HCT116 (cell line): Measurements from ENCODE around the gene GPRIN1. TPM values are rescaled to one million over a fixed set of nuclear protein-coding genes. Genes with fewer than 3 reads are reported as not detected.

Source experiments
- ATAC-seq: fragments of 200-7000 bp; cut with Tn5 transposase; 2 replicates; pipeline ENCODE4 v1.9.1; 2020; ENCODE audit warnings: mild to moderate bottlenecking, moderate library complexity
- BruUV-seq: library from RNA; stranded (reverse); fragments of 400-500 nt; replicated peaks from 2 replicates; lab custom pipeline; 2021; lab: Mats Ljungman, UMichigan
- CTCF ChIA-PET: fragments of 300-600 bp; sonication (Branson Sonifier 250); formaldehyde crosslinking; loops from one replicate; lab custom pipeline; 2021; ENCODE audit warnings: antibody characterized with exemption; lab: Charles Lee
- POLR2A ChIA-PET: fragments of 300-600, 350-600 bp; sonication (Branson Sonifier 250); formaldehyde crosslinking; loops from one replicate; lab custom pipeline; 2021; ENCODE audit warnings: antibody characterized with exemption; lab: Charles Lee
- RAD21 ChIA-PET, 2 experiments: fragments of 300-600 bp; sonication (Branson Sonifier 250); formaldehyde crosslinking; loops; one replicate each; lab custom pipeline; 2023; ENCODE audit warnings: low total read pairs in 2 of 2; ENCODE audit not compliant: uncharacterized antibody in 2 of 2, unreplicated experiment in 2 of 2, low non-redundant PET in 1 of 2; lab: Charles Lee
- DNase-seq: peaks from one replicate; pipeline ENCODE4 v3.0.0-alpha.2; 2010; ENCODE audit warnings: low read depth, low spot score
- H2AFZ ChIP-seq: fragments of 200-600 bp; shearing (Covaris generic), sonication (generic); 2 replicates; pipeline ENCODE4 v1.6.1; 2017; ENCODE audit warnings: low read depth, mixed run types, mixed read lengths, antibody characterized with exemption, low read length; ENCODE audit not compliant: poor library complexity, severe bottlenecking
- H3K27ac ChIP-seq: 2 replicates; pipeline ENCODE4 v1.5.1; 2012; ENCODE audit warnings: low read depth, low read length
- H3K27me3 ChIP-seq: fragments of 200-600 bp; sonication (generic); 2 replicates; pipeline ENCODE4 v1.6.1; 2016; ENCODE audit warnings: mixed run types, low read length, mixed read lengths; ENCODE audit not compliant: insufficient read depth
- H3K36me3 ChIP-seq, 2 experiments: fragments of 200-500 bp in 1 of 2; fragments of 200-600 bp in 1 of 2; sonication (Bioruptor generic) in 1 of 2; sonication (generic) in 1 of 2; 2 replicates each; pipeline versions ENCODE4 v1.5.1 to v1.6.1; 2014 to 2016; ENCODE audit warnings: low read length in 2 of 2, inconsistent platforms in 1 of 2, mixed read lengths in 1 of 2, mixed run types in 1 of 2; ENCODE audit not compliant: insufficient read depth in 2 of 2, control insufficient read depth in 1 of 2
- H3K4me1 ChIP-seq, 2 experiments: fragments of 200-600 bp in 1 of 2; sonication (generic) in 1 of 2; 2 replicates each; pipeline versions ENCODE4 v1.5.1 to v1.6.1; 2012 to 2017; ENCODE audit warnings: low read length in 2 of 2, inconsistent platforms in 1 of 2, mild to moderate bottlenecking in 1 of 2, mixed read lengths in 1 of 2, mixed run types in 1 of 2, moderate library complexity in 1 of 2; ENCODE audit not compliant: insufficient read depth in 2 of 2, control insufficient read depth in 1 of 2
- H3K4me2 ChIP-seq: fragments of 200-600 bp; sonication (generic); 2 replicates; pipeline ENCODE4 v1.6.1; 2017; ENCODE audit warnings: mixed run types, low read length, mixed read lengths
- H3K4me3 ChIP-seq, 2 experiments: fragments of 200-600 bp in 1 of 2; sonication (generic) in 1 of 2; replicated peaks in 1 of 2; 2 replicates each; pipeline ENCODE4 v1.5.1; 2011 to 2016; ENCODE audit warnings: low read length in 2 of 2, control low read depth in 1 of 2, low read depth in 1 of 2, mild to moderate bottlenecking in 1 of 2, mixed read lengths in 1 of 2, mixed run types in 1 of 2
- H3K79me2 ChIP-seq: fragments of 200-600 bp; sonication (generic); 2 replicates; pipeline ENCODE4 v1.6.1; 2017; ENCODE audit warnings: mild to moderate bottlenecking, mixed run types, low read length, moderate library complexity, mixed read lengths; ENCODE audit not compliant: insufficient read depth
- H3K9ac ChIP-seq: fragments of 200-600 bp; sonication (generic); 2 replicates; pipeline ENCODE4 v1.6.1; 2016; ENCODE audit warnings: low read length, mixed read lengths
- H3K9me2 ChIP-seq: fragments of 200-600 bp; sonication (generic), shearing (Covaris generic); 2 replicates; pipeline ENCODE4 v1.6.1; 2017; ENCODE audit warnings: mixed run types, mild to moderate bottlenecking, moderate library complexity; ENCODE audit not compliant: insufficient read depth
- H3K9me3 ChIP-seq, 2 experiments: fragments of 200-500 bp in 1 of 2; fragments of 200-600 bp in 1 of 2; sonication (Bioruptor generic) in 1 of 2; sonication (generic) in 1 of 2; 2 replicates each; pipeline ENCODE4 v1.6.1; 2014 to 2017; ENCODE audit warnings: low read length in 2 of 2, mixed read lengths in 2 of 2, inconsistent platforms in 1 of 2, low read depth in 1 of 2, mild to moderate bottlenecking in 1 of 2, mixed run types in 1 of 2, moderate library complexity in 1 of 2; ENCODE audit not compliant: control insufficient read depth in 1 of 2, insufficient read depth in 1 of 2
- H4K20me1 ChIP-seq: fragments of 200-600 bp; sonication (generic), shearing (Covaris generic); 2 replicates; pipeline ENCODE4 v1.6.1; 2017; ENCODE audit warnings: mixed run types, mild to moderate bottlenecking, moderate library complexity; ENCODE audit not compliant: insufficient read depth
- CBX3 ChIP-seq: IDR thresholded peaks from 2 replicates; pipeline ENCODE4 v1.6.1; 2012; ENCODE audit warnings: low read depth
- CEBPB ChIP-seq: IDR thresholded peaks from 2 replicates; pipeline ENCODE4 v1.6.1; 2012; ENCODE audit warnings: low read depth
- EGR1 ChIP-seq: IDR thresholded peaks from 2 replicates; pipeline ENCODE4 v1.6.1; 2012; ENCODE audit warnings: low read depth
- ELF1 ChIP-seq: IDR thresholded peaks from 2 replicates; pipeline ENCODE4 v1.6.1; 2012; ENCODE audit warnings: low read depth, borderline replicate concordance
- EZH2 ChIP-seq: fragments of 200-600 bp; sonication (generic); IDR thresholded peaks from 2 replicates; pipeline ENCODE4 v1.6.1; 2017; ENCODE audit warnings: antibody characterized with exemption, mixed run types
- EZH2phosphoT487 ChIP-seq: fragments of 200-600 bp; IDR thresholded peaks from 2 replicates; pipeline ENCODE4 v1.6.1; 2018; ENCODE audit warnings: antibody characterized with exemption, borderline replicate concordance
- FOSL1 ChIP-seq: IDR thresholded peaks from 2 replicates; pipeline ENCODE4 v1.6.1; 2012; ENCODE audit warnings: low read depth
- POLR2A ChIP-seq: IDR thresholded peaks from 2 replicates; pipeline ENCODE4 v1.7.0; 2011; ENCODE audit warnings: borderline replicate concordance; ENCODE audit not compliant: insufficient read depth, insufficient read length; ENCODE audit errors: extremely low read depth
- POLR2AphosphoS5 ChIP-seq: IDR thresholded peaks from 2 replicates; pipeline ENCODE4 v1.6.1; 2011; ENCODE audit warnings: mild to moderate bottlenecking, low read depth, low read length, moderate library complexity
- RAD21 ChIP-seq: IDR thresholded peaks from 2 replicates; pipeline ENCODE4 v1.6.1; 2012; ENCODE audit warnings: low read depth, mild to moderate bottlenecking
- SIN3A ChIP-seq: IDR thresholded peaks from 2 replicates; pipeline ENCODE4 v1.6.1; 2012; ENCODE audit warnings: low read depth
- SP1 ChIP-seq: IDR thresholded peaks from 2 replicates; pipeline ENCODE4 v1.6.1; 2012; ENCODE audit warnings: low read depth
- TCF7L2 ChIP-seq: IDR thresholded peaks from 2 replicates; pipeline ENCODE4 v1.7.0; 2011; ENCODE audit warnings: borderline replicate concordance, inconsistent platforms; ENCODE audit not compliant: insufficient read depth, insufficient read length; ENCODE audit errors: extremely low read depth
- YY1 ChIP-seq: IDR thresholded peaks from 2 replicates; pipeline ENCODE4 v1.6.1; 2011; ENCODE audit warnings: low read length, low read depth, moderate library complexity, mild to moderate bottlenecking; ENCODE audit not compliant: insufficient replicate concordance; ENCODE audit errors: extremely low read depth
- ZNF274 ChIP-seq: fragments of 200-500 bp; sonication (Bioruptor generic); IDR thresholded peaks from 2 replicates; pipeline ENCODE4 v1.6.1; 2014; ENCODE audit warnings: mild to moderate bottlenecking, low read depth, low read length, inconsistent platforms
- intact Hi-C: fragments of 100-400 bp; cut with micrococcal nuclease; formaldehyde crosslinking; loops from 2 replicates; pipeline ENCODE4 v1.10.0; 2022
- total RNA-seq: library from RNA; stranded (reverse); gene quantifications from one replicate; pipeline ENCODE4 v1.2.1, GENCODE V29; 2021; ENCODE audit not compliant: unreplicated experiment
- TF ChIP-seq, protein P1 (sequence below): IDR thresholded peaks from 2 replicates; pipeline ENCODE4 v1.6.1; 2012
- TF ChIP-seq, protein P2 (sequence below): IDR thresholded peaks from 2 replicates; pipeline ENCODE4 v1.6.1; 2012; ENCODE audit warnings: low read depth
- TF ChIP-seq, protein P3 (sequence below), 3 experiments: fragments of 200-600 bp in 1 of 3; sonication (generic) in 1 of 3; IDR thresholded peaks in 2 of 3; conservative IDR thresholded peaks in 1 of 3; 2 replicates each; pipeline ENCODE4 v1.5.1; 2012 to 2017; ENCODE audit warnings: low read depth in 2 of 3, low read length in 2 of 3, antibody characterized with exemption in 1 of 3, borderline replicate concordance in 1 of 3, control low read depth in 1 of 3, mild to moderate bottlenecking in 1 of 3, mixed read lengths in 1 of 3, mixed run types in 1 of 3, moderate library complexity in 1 of 3; ENCODE audit not compliant: insufficient read depth in 1 of 3

The GPRIN1 gene
- total RNA-seq, 1 experiment from 2014 or later: 14.2 TPM

DNA sequence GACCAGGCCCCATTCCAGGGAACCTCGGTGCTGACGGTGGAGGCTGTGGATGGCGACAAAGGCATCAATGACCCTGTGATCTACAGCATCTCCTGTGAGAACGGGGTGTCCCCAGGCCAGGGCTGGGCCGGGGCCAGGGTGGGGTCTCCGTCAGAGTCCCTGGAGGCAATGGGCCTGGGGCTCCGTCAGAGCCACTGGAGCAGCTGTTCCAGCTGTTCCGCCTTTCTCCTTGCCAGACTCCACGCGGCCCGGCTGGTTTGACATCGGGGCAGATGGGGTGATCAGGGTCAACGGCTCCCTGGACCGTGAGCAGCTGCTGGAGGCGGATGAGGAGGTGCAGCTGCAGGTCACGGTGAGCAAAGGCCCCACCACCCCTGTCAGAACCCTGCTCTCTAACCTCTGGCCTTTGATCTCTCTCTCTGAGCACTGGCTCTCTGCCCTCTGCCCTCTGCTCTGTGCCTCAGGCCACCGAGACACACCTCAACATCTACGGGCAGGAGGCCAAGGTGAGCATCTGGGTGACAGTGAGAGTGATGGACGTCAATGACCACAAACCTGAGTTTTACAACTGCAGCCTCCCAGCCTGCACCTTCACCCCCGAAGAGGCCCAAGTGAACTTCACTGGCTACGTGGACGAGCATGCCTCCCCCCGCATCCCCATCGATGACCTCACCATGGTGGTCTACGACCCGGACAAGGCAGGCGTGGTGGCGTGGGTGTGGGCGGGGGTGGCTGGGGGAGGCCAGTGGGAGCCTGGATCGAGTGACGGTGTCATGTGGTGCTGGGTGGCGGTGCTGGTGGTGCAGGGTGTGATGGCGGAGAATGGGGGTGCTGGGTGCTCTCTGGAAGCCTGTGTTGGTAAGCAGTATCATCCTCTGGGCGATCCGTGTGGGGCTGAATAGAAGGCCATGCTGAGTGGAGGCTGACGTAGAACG lies 34.2 kb downstream of the GPRIN1 start:
- Histone ChIP-seq H3K79me2 (no peaks in the 10 kb centered on the region), H3K27ac (no peak overlapping the region), H3K9ac (no peak overlapping the region), H3K4me1 (peaks cover 0 to 18% of the 10 kb centered on the region in 2 experiments; a peak in 2 of 4 replicates), H2AFZ (no peak overlapping the region), H3K4me3 (no peak overlapping the region), H3K4me2 (no peak overlapping the region), H3K9me2 (no peaks in the 10 kb centered on the region), H3K36me3 (no peaks in the 10 kb centered on the region), H4K20me1 (no peaks in the 10 kb centered on the region), H3K9me3 (no peaks in the 10 kb centered on the region), H3K27me3 (no peaks in the 10 kb centered on the region)
- CTCF ChIA-PET: interaction anchor here (1.0 kb wide), 1 partner anchor 85 kb away, joined by 4 read pairs; no protein-coding TSS in a partner anchor
- intact Hi-C loops: no loop called here
- RAD21 ChIA-PET: no interaction called here
- DNase-seq: no peak
- TF ChIP-seq ZNF274 (no peak), CBX3 (no peak), POLR2AphosphoS5 (no peak), EZH2 (no peak), EZH2phosphoT487 (no peak), CEBPB (no peak), SP1 (no peak), YY1 (no peak), EGR1 (no peak), TCF7L2 (no peak), RAD21 (no peak), FOSL1 (no peak), SIN3A (no peak), ELF1 (no peak), POLR2A (no peak)
- TF ChIP-seq, protein P1, sequence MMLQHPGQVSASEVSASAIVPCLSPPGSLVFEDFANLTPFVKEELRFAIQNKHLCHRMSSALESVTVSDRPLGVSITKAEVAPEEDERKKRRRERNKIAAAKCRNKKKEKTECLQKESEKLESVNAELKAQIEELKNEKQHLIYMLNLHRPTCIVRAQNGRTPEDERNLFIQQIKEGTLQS: no peak
- TF ChIP-seq, protein P2, sequence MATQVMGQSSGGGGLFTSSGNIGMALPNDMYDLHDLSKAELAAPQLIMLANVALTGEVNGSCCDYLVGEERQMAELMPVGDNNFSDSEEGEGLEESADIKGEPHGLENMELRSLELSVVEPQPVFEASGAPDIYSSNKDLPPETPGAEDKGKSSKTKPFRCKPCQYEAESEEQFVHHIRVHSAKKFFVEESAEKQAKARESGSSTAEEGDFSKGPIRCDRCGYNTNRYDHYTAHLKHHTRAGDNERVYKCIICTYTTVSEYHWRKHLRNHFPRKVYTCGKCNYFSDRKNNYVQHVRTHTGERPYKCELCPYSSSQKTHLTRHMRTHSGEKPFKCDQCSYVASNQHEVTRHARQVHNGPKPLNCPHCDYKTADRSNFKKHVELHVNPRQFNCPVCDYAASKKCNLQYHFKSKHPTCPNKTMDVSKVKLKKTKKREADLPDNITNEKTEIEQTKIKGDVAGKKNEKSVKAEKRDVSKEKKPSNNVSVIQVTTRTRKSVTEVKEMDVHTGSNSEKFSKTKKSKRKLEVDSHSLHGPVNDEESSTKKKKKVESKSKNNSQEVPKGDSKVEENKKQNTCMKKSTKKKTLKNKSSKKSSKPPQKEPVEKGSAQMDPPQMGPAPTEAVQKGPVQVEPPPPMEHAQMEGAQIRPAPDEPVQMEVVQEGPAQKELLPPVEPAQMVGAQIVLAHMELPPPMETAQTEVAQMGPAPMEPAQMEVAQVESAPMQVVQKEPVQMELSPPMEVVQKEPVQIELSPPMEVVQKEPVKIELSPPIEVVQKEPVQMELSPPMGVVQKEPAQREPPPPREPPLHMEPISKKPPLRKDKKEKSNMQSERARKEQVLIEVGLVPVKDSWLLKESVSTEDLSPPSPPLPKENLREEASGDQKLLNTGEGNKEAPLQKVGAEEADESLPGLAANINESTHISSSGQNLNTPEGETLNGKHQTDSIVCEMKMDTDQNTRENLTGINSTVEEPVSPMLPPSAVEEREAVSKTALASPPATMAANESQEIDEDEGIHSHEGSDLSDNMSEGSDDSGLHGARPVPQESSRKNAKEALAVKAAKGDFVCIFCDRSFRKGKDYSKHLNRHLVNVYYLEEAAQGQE: no peak
- TF ChIP-seq, protein P3, sequence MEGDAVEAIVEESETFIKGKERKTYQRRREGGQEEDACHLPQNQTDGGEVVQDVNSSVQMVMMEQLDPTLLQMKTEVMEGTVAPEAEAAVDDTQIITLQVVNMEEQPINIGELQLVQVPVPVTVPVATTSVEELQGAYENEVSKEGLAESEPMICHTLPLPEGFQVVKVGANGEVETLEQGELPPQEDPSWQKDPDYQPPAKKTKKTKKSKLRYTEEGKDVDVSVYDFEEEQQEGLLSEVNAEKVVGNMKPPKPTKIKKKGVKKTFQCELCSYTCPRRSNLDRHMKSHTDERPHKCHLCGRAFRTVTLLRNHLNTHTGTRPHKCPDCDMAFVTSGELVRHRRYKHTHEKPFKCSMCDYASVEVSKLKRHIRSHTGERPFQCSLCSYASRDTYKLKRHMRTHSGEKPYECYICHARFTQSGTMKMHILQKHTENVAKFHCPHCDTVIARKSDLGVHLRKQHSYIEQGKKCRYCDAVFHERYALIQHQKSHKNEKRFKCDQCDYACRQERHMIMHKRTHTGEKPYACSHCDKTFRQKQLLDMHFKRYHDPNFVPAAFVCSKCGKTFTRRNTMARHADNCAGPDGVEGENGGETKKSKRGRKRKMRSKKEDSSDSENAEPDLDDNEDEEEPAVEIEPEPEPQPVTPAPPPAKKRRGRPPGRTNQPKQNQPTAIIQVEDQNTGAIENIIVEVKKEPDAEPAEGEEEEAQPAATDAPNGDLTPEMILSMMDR (IDR thresholded peaks at IDR 0.05 in 2 of 3, conservative IDR thresholded peaks at IDR 0.05 in 1 of 3; ENCODE audit: borderline replicate concordance in 1 of 3, insufficient read depth in 1 of 3, low read depth in 2 of 3, low read length in 2 of 3): no peak
- no TSS peak for BruUV-seq
- ATAC-seq: no peak
- POLR2A ChIA-PET: no interaction called here
